Testis (tissue), 2 donors: Measurements from ENCODE around the gene PCNX4.

ENCODE experiments used
- POLR2A ChIP-seq: fragments of 450-650 bp; IDR thresholded peaks from one replicate; pipeline ENCODE4 v1.6.1; 2017; ENCODE audit warnings: antibody characterized with exemption, mild to moderate bottlenecking, moderate library complexity
- TF ChIP-seq, protein P1 (sequence below), 3 experiments: fragments of 450-650 bp in 2 of 3; fragments of 200-600 bp in 1 of 3; sonication (generic) in 1 of 3; IDR thresholded peaks; one replicate each; pipeline ENCODE4 v1.5.1; 2016 to 2019; ENCODE audit warnings: antibody characterized with exemption in 3 of 3, mild to moderate bottlenecking in 2 of 3, moderate library complexity in 1 of 3

DNA sequence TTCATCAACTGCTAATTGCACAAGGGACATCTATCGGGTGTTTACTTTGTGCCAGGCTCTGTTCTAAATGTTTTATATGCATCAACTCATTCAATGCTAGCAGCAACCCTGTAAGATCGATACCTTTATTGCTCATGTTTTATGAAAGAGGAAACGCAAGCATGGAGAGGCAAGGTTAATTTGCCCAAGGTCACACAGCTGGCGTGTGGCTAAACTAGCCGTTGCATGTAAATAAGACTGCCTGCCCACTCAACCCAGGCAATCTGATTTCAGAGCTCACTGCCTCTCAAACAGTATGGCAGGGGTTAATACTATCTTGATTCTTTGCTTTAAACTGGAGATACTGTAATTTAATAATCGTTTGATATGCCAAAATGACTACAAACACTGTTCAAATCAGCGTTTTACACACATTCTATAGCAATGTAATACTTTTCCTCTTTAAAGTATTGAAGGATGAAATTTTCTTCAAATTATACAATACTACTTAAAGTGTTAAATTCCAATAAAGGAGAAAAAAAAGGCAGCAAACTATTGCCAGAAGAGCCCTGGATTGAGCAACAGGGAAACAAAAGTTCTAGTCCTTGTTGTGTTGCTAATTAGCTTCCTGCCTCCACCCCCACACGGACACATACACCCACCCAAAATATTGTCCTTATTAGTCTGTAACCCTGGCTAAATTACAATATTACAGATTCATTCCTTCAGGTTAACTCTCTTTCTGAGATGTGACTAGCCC lies 112.5 kb downstream of the PCNX4 start:
- TF ChIP-seq, protein P1, sequence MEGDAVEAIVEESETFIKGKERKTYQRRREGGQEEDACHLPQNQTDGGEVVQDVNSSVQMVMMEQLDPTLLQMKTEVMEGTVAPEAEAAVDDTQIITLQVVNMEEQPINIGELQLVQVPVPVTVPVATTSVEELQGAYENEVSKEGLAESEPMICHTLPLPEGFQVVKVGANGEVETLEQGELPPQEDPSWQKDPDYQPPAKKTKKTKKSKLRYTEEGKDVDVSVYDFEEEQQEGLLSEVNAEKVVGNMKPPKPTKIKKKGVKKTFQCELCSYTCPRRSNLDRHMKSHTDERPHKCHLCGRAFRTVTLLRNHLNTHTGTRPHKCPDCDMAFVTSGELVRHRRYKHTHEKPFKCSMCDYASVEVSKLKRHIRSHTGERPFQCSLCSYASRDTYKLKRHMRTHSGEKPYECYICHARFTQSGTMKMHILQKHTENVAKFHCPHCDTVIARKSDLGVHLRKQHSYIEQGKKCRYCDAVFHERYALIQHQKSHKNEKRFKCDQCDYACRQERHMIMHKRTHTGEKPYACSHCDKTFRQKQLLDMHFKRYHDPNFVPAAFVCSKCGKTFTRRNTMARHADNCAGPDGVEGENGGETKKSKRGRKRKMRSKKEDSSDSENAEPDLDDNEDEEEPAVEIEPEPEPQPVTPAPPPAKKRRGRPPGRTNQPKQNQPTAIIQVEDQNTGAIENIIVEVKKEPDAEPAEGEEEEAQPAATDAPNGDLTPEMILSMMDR (IDR thresholded peaks at IDR 0.05), result no peak
- TF ChIP-seq POLR2A, result no peak
